Type B pancreatic cell (in vitro differentiated cells): ENCODE results near the gene THRB. TPM values are rescaled to one million over a fixed set of nuclear protein-coding genes. Genes with fewer than 3 reads are reported as not detected.

Source experiments
- DNase-seq: peaks from one replicate; pipeline ENCODE4 v3.0.0; 2021; ENCODE audit warnings: mixed read lengths; ENCODE audit not compliant: unreplicated experiment; ENCODE audit errors: extremely low spot score
- H3K27ac Mint-ChIP-seq: 2 replicates; pipeline ENCODE4 v1.8.0; 2021; ENCODE audit warnings: mild to moderate bottlenecking, mixed read lengths
- H3K27me3 Mint-ChIP-seq: 2 replicates; pipeline ENCODE4 v1.8.0; 2021; ENCODE audit warnings: mixed read lengths
- H3K36me3 Mint-ChIP-seq: 2 replicates; pipeline ENCODE4 v1.8.0; 2021; ENCODE audit warnings: mixed read lengths
- H3K4me1 Mint-ChIP-seq: one replicate; pipeline ENCODE4 v1.8.0; 2021; ENCODE audit warnings: mixed read lengths; ENCODE audit not compliant: unreplicated experiment
- H3K4me3 Mint-ChIP-seq: 2 replicates; pipeline ENCODE4 v1.8.0; 2021; ENCODE audit warnings: mild to moderate bottlenecking, mixed read lengths
- H3K9me3 Mint-ChIP-seq: 2 replicates; pipeline ENCODE4 v1.8.0; 2021; ENCODE audit warnings: mixed read lengths
- CTCF ChIP-seq: fragments of 200-600 bp; sonication (generic); conservative IDR thresholded peaks from 2 replicates; pipeline ENCODE4 v1.5.0; 2021; ENCODE audit warnings: antibody characterized with exemption, mild to moderate bottlenecking
- total RNA-seq: library from RNA; stranded (reverse); gene quantifications from 2 replicates; pipeline ENCODE4 v1.2.1, GENCODE V29; 2021; ENCODE audit warnings: low replicate concordance

Gene THRB
- total RNA-seq, 1 donor from 2014 or later, result 15.6 TPM

- H3K27ac Mint-ChIP-seq, result no peak overlapping the region
- H3K4me3 Mint-ChIP-seq, result no peak overlapping the region
- TF ChIP-seq CTCF, result no peak
- H3K27me3 Mint-ChIP-seq, result peaks cover 4% of the 10 kb centered on the region
- peaks cover 4% of the 10 kb centered on the region for H3K36me3 Mint-ChIP-seq
- H3K9me3 Mint-ChIP-seq, result peaks cover 4% of the 10 kb centered on the region
- DNase-seq, result no peak
- peaks cover 7% of the 10 kb centered on the region for H3K4me1 Mint-ChIP-seq
These were observed 39.0 kb upstream of the THRB start for GRCh38 chr3:24533561-24534193.

- TF ChIP-seq CTCF, result no peak
- no peak overlapping the region for H3K4me3 Mint-ChIP-seq
- H3K36me3 Mint-ChIP-seq, result peaks cover 4% of the 10 kb centered on the region
- H3K27ac Mint-ChIP-seq, result no peak overlapping the region
- H3K27me3 Mint-ChIP-seq, result peaks cover 6% of the 10 kb centered on the region
- peaks cover 4% of the 10 kb centered on the region for H3K9me3 Mint-ChIP-seq
- no peak for DNase-seq
- H3K4me1 Mint-ChIP-seq, result peaks cover 16% of the 10 kb centered on the region
These were observed 35.8 kb upstream of the THRB start for GRCh38 chr3:24530471-24530870.

DNA sequence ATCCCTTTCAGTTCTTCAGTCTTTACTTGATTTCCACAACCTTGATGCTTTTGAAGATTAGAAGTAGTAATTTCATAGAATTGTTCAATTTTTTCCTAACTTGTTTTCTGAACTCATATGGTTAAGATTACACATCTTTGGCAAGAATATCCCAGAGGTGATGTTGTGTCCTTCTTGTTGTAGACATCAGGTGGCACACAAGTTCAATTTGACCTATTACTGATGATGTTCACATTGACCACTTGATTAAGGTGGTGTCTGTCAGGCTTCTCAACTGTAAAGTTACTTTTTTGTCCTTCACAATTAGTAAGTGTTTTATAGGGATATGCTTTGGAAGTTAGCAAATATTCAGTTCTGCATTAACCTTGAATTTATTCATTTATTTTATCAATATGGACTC lies 34.6 kb upstream of the THRB start:
- H3K4me1 Mint-ChIP-seq, result peaks cover 16% of the 10 kb centered on the region
- DNase-seq, result no peak
- peaks cover 4% of the 10 kb centered on the region for H3K9me3 Mint-ChIP-seq
- no peak overlapping the region for H3K27ac Mint-ChIP-seq
- no peak overlapping the region for H3K4me3 Mint-ChIP-seq
- no peak for TF ChIP-seq CTCF
- peaks cover 4% of the 10 kb centered on the region for H3K36me3 Mint-ChIP-seq
- H3K27me3 Mint-ChIP-seq, result peaks cover 15% of the 10 kb centered on the region

- Mint-ChIP-seq H3K36me3 (peaks cover 4% of the 10 kb centered on the region), H3K4me1 (peaks cover 13% of the 10 kb centered on the region), H3K4me3 (no peak overlapping the region), H3K9me3 (no peaks in the 10 kb centered on the region), H3K27ac (no peak overlapping the region), H3K27me3 (peaks cover 33% of the 10 kb centered on the region)
- no peak for TF ChIP-seq CTCF
- DNase-seq, result no peak
These were observed 32.1 kb upstream of the THRB start for GRCh38 chr3:24526640-24527212.

DNA sequence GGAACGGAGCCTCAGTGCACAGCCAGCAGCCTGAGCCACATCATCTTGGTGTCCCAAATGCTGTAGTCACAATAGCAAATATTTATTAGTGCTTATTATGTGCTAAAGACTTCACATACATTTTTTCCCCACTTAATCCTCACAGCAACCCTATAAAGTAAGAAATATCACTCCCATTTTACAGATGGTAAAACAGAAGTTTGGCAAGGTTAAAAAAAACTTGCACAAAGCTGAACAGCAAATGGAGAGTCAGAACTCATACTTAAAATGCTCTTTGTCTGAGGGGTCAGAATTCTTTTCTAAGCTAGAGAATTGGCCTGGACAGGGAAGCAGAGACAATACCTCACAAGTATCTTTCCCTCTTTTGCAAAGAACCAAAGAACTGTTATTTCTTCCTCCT lies 30.9 kb upstream of the THRB start:
- H3K27me3 Mint-ChIP-seq, result peaks cover 34% of the 10 kb centered on the region
- H3K4me1 Mint-ChIP-seq, result peaks cover 13% of the 10 kb centered on the region
- H3K4me3 Mint-ChIP-seq, result no peak overlapping the region
- TF ChIP-seq CTCF, result no peak
- no peak overlapping the region for H3K27ac Mint-ChIP-seq
- DNase-seq, result no peak
- H3K36me3 Mint-ChIP-seq, result no peaks in the 10 kb centered on the region
- no peaks in the 10 kb centered on the region for H3K9me3 Mint-ChIP-seq
